Left lung (tissue), 10 donors: ENCODE measurements around the gene EXT2. TPM values are rescaled to one million over a fixed set of nuclear protein-coding genes. Genes with fewer than 3 reads are reported as not detected.

Source experiments
- ATAC-seq: fragments of 200-7000 bp; cut with Tn5 transposase; one replicate; pipeline ENCODE4 v1.9.1; 2020; ENCODE audit warnings: moderate library complexity
- DNase-seq, 4 donors: peaks; one replicate each; pipeline ENCODE4 v3.0.0-alpha.2; 2013 to 2020
- H3K27ac ChIP-seq, 2 donors: fragments of 200-600 bp; sonication (generic) in 1 of 2; one replicate each; pipeline versions ENCODE4 v1.5.0 to v1.8.0; 2020 to 2021
- H3K27me3 ChIP-seq, 2 donors: fragments of 200-600 bp; sonication (generic) in 1 of 2; one replicate each; pipeline versions ENCODE4 v1.5.0 to v1.8.0; 2020 to 2021
- H3K36me3 ChIP-seq, 2 donors: fragments of 200-600 bp; sonication (generic) in 1 of 2; one replicate each; pipeline versions ENCODE4 v1.5.0 to v1.8.0; 2020 to 2021
- H3K4me1 ChIP-seq, 2 donors: fragments of 200-600 bp; one replicate each; pipeline ENCODE4 v1.8.0; 2021
- H3K4me3 ChIP-seq, 2 donors: fragments of 200-600 bp; sonication (generic) in 1 of 2; one replicate each; pipeline versions ENCODE4 v1.5.0 to v1.8.0; 2020 to 2021; ENCODE audit warnings: mild to moderate bottlenecking in 1 of 2
- H3K9me3 ChIP-seq, 2 donors: fragments of 200-600 bp; sonication (generic) in 1 of 2; one replicate each; pipeline versions ENCODE4 v1.5.0 to v1.8.0; 2020 to 2021
- CTCF ChIP-seq, 2 donors: fragments of 200-600 bp; sonication (generic) in 1 of 2; IDR thresholded peaks; one replicate each; pipeline versions ENCODE4 v1.5.0 to v1.8.0; 2021; ENCODE audit warnings: antibody characterized with exemption in 2 of 2
- intact Hi-C, 2 donors: fragments of 100-400 bp; cut with DNase I; formaldehyde crosslinking; loops; one replicate each; pipeline versions ENCODE4 v1.11.2 to v1.14.2; 2022
- polyA plus RNA-seq, 6 donors: library from polyadenylated mRNA; unstranded; fragments of 120-200 nt; gene quantifications; one replicate each; pipeline ENCODE4 v1.2.1, GENCODE V29; 2013; ENCODE audit not compliant: insufficient read length in 6 of 6
- total RNA-seq, 2 donors: library from RNA; stranded (reverse); fragmentation: NEBNext Ultra II Directional; extraction: Animal tissue kit (Norgen Biotek cat#: 25700); gene quantifications; one replicate each; pipeline ENCODE4 v1.2.1, GENCODE V29; 2021
- donor health status: DM: no; HTN: yes; CAD: no.
- donor health status: DM: no; HTN: no; CAD: no.

EXT2 gene
- total and polyA plus RNA-seq, 8 donors = 56.4 to 85.0 (median 76.8) TPM

DNA sequence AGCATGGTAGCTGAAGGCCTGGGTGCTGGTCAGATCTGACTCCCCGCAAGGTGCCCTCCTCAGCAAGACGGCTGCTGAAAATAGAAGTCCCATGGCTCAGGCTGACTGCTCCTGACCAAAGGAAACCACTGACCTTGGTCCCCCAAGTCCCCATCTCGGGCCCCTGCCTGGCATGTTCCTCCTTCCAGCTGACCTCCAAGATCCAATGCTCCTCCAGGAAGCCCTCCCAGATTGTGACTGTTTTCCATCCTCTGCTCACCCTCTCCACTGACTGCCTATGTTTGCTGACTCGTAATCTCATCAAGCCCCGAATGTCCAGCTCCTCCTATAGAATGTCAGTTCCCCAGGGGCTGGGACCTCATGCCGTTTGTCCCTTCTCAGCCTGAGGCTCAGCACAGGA, 184.0 kb downstream of the EXT2 start:
- no peaks in the 10 kb centered on the region for H3K9me3 ChIP-seq
- no peaks in the 10 kb centered on the region for H3K36me3 ChIP-seq
- no peak overlapping the region for H3K27ac ChIP-seq
- TF ChIP-seq CTCF (IDR thresholded peaks at IDR 0.05) = no peak
- no peaks in the 10 kb centered on the region for H3K4me1 ChIP-seq
- no peaks in the 10 kb centered on the region for H3K27me3 ChIP-seq
- intact Hi-C loops = no loop called here
- ATAC-seq (no peak), DNase-seq (no peak)
- no peak overlapping the region for H3K4me3 ChIP-seq

GRCh38 chr11:44280257-44280656, 184.8 kb downstream of the EXT2 start:
- no peak overlapping the region for H3K4me3 ChIP-seq
- no peak for TF ChIP-seq CTCF (IDR thresholded peaks at IDR 0.05)
- H3K36me3 ChIP-seq = no peaks in the 10 kb centered on the region
- DNase-seq = no peak
- no peak for ATAC-seq
- intact Hi-C loops = no loop called here
- no peak overlapping the region for H3K27ac ChIP-seq
- no peaks in the 10 kb centered on the region for H3K4me1 ChIP-seq
- H3K9me3 ChIP-seq = no peaks in the 10 kb centered on the region
- no peaks in the 10 kb centered on the region for H3K27me3 ChIP-seq

DNA sequence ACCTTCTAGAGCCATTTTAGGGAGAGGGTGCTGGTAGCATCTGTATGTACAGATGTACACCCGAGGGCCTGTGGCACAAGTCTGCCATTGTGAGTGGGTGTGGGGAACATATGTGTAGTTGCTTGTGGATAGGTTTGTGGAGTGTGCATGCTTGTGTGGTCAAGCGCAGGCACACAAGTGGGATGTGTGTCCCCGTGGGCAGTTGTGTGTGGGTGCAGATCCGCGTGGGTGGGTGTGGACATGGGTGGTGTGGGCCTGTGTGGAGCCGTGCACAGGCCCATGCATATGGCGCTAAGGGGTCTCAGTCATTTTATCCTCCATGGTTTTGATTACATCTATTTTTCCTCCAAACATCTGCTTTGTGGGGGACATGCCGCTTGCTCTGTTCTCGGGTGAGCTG, 185.7 kb downstream of the EXT2 start:
- intact Hi-C loops = no loop called here
- no peaks in the 10 kb centered on the region for H3K4me1 ChIP-seq
- H3K36me3 ChIP-seq = no peaks in the 10 kb centered on the region
- no peaks in the 10 kb centered on the region for H3K27me3 ChIP-seq
- ATAC-seq = no peak
- no peak for TF ChIP-seq CTCF (IDR thresholded peaks at IDR 0.05)
- DNase-seq = no peak
- H3K27ac ChIP-seq = no peak overlapping the region
- no peak overlapping the region for H3K4me3 ChIP-seq
- H3K9me3 ChIP-seq = no peaks in the 10 kb centered on the region

GRCh38 chr11:44282620-44283019, 187.1 kb downstream of the EXT2 start:
- Histone ChIP-seq H3K4me1 (no peaks in the 10 kb centered on the region), H3K27ac (no peak overlapping the region), H3K9me3 (no peaks in the 10 kb centered on the region), H3K36me3 (no peaks in the 10 kb centered on the region), H3K27me3 (no peaks in the 10 kb centered on the region), H3K4me3 (no peak overlapping the region)
- intact Hi-C loops = no loop called here
- ATAC-seq = no peak
- DNase-seq = no peak
- no peak for TF ChIP-seq CTCF (IDR thresholded peaks at IDR 0.05)

GRCh38 chr11:44285756-44286155, 190.3 kb downstream of the EXT2 start:
- H3K9me3 ChIP-seq = no peaks in the 10 kb centered on the region
- ATAC-seq = no peak
- H3K36me3 ChIP-seq = no peaks in the 10 kb centered on the region
- H3K4me1 ChIP-seq = no peaks in the 10 kb centered on the region
- no peaks in the 10 kb centered on the region for H3K27me3 ChIP-seq
- H3K4me3 ChIP-seq = no peak overlapping the region
- DNase-seq = no peak
- no peak for TF ChIP-seq CTCF (IDR thresholded peaks at IDR 0.05)
- intact Hi-C loops = loop anchor here in 1 of 2 donors (5.0 kb wide), 1 partner anchor 252 kb away; no protein-coding TSS in a partner anchor
- H3K27ac ChIP-seq = no peak overlapping the region
